GM10248 (cell line): ENCODE results near the gene PXDN.
"Not testable (repeated sequence)": the region's sequence is repeated elsewhere in the genome, so short reads cannot be mapped to it uniquely, and the experiment has no call there.

Experiments used
- CTCF ChIA-PET: fragments of 300-600 bp; sonication (Branson Sonifier 250); formaldehyde crosslinking; extraction: SDS; loops from one replicate; lab custom pipeline; 2021; ENCODE audit warnings: antibody characterized with exemption; lab: Yijun Ruan, JAX
- POLR2A ChIA-PET: fragments of 350-650 bp; sonication (Branson Sonifier 250); formaldehyde crosslinking; extraction: SDS; loops from one replicate; lab custom pipeline; 2020; ENCODE audit warnings: antibody characterized with exemption; lab: Yijun Ruan, JAX
- DNase-seq: peaks from one replicate; pipeline ENCODE4 v3.0.0; 2012; ENCODE audit errors: extremely low spot score
- TF ChIP-seq, protein P1 (sequence below): IDR thresholded peaks from 2 replicates; pipeline ENCODE4 v1.5.1; 2012; ENCODE audit warnings: mild to moderate bottlenecking, low read depth; ENCODE audit errors: extremely low read depth, missing control alignments, control extremely low read depth

The PXDN gene

GRCh38 chr2:1705557-1706076, 38.7 kb downstream of the PXDN start:
- DNase-seq = no peak
- ChIA-PET POLR2A (no interaction called here), CTCF (interaction anchor here (2.2 kb wide), 1 partner anchor 9 kb away, joined by 8 read pairs; no protein-coding TSS in a partner anchor)
- TF ChIP-seq, protein P1, sequence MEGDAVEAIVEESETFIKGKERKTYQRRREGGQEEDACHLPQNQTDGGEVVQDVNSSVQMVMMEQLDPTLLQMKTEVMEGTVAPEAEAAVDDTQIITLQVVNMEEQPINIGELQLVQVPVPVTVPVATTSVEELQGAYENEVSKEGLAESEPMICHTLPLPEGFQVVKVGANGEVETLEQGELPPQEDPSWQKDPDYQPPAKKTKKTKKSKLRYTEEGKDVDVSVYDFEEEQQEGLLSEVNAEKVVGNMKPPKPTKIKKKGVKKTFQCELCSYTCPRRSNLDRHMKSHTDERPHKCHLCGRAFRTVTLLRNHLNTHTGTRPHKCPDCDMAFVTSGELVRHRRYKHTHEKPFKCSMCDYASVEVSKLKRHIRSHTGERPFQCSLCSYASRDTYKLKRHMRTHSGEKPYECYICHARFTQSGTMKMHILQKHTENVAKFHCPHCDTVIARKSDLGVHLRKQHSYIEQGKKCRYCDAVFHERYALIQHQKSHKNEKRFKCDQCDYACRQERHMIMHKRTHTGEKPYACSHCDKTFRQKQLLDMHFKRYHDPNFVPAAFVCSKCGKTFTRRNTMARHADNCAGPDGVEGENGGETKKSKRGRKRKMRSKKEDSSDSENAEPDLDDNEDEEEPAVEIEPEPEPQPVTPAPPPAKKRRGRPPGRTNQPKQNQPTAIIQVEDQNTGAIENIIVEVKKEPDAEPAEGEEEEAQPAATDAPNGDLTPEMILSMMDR = no peak

- POLR2A ChIA-PET = no interaction called here
- no peak for DNase-seq
- TF ChIP-seq, protein P1 = no peak
- CTCF ChIA-PET = interaction anchor here (2.2 kb wide), 1 partner anchor 8 kb away, joined by 8 read pairs; no protein-coding TSS in a partner anchor
Measured at GRCh38 chr2:1704631-1705556, 39.4 kb downstream of the PXDN start.

GRCh38 chr2:1702186-1702565, 42.1 kb downstream of the PXDN start:
- TF ChIP-seq, protein P1 = no peak
- CTCF ChIA-PET = no interaction called here
- POLR2A ChIA-PET = no interaction called here
- no peak for DNase-seq

GRCh38 chr2:1701556-1702185, 42.6 kb downstream of the PXDN start:
- ChIA-PET POLR2A (no interaction called here), CTCF (no interaction called here)
- no peak for DNase-seq
- TF ChIP-seq, protein P1 = no peak

DNA sequence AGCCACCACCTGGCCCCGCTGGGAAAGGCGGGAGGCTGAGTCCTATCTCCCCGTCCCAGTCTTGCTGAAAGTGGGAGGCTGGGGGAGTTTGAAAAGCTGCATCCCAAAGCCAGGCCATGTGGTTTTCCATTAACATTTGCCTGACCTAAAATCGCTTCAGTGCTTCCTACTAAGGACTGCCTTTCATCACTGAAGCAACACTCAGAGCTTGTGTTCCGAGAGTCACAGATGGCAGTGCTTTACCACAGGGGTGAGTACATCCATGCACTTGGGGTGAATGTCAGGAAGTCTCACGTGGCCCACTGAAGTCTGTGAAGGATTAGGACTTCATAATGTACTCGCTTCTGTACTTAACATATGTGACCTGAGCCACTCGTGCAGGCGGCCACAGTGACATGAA, 43.3 kb downstream of the PXDN start:
- ChIA-PET CTCF (no interaction called here), POLR2A (no interaction called here)
- TF ChIP-seq, protein P1 = no peak
- DNase-seq = no peak

DNA sequence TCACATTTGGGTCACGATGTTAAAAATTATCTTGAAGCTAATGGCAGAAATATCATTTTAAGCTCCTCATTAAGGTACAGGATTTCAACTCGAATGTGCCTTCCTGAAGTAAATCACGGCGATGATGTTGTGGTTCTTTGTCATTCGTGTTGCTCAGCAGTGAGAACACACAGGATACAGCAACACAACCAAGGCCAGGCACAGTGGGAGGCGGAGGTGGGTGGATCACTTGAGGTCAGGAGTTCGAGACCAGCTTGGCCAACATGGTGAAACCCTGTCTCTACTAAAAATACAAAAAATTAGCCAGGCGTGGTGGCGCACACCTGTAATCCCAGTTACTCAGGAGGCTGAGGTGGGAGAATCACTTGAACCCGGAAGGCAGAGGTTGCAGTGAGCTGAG, 43.9 kb downstream of the PXDN start:
- POLR2A ChIA-PET, CTCF ChIA-PET, DNase-seq: not testable (repeated sequence)
